Stimulated activated CD8-positive, alpha-beta memory T cell treated with anti-CD3 and anti-CD28 coated beads, Interleukin-15, amount 100 ng/mL, for 4 hours (primary cell): Measurements from ENCODE around the gene ZFAND3.
"Not testable (repeated sequence)": the region's sequence is repeated elsewhere in the genome, so short reads cannot be mapped to it uniquely, and the experiment has no call there.

ENCODE experiments used
- DNase-seq, 2 donors: peaks; one replicate each; pipeline ENCODE4 v3.0.0-alpha.2; 2020; ENCODE audit warnings: low read depth in 2 of 2

Gene ZFAND3

DNA sequence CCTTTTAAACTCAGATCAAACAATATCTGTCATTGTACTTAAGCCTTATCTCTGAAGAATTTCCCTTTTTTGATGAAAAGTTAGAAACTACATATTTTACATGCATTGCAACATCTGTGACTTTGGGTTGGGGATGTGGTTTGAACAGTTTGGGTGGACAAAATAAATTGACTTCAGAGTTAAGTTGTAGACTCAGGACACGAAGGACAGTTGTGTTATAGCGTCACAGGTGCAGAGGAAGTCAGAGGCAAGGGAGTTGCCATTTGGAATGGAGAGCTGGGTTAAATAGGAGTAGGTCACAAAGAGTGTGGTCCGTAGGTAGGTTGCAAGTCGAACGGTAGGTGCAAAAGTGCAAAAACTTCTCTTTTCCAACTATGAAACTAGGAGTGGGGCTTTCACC lies 46.0 kb downstream of the ZFAND3 start:
- no peak for DNase-seq

DNA sequence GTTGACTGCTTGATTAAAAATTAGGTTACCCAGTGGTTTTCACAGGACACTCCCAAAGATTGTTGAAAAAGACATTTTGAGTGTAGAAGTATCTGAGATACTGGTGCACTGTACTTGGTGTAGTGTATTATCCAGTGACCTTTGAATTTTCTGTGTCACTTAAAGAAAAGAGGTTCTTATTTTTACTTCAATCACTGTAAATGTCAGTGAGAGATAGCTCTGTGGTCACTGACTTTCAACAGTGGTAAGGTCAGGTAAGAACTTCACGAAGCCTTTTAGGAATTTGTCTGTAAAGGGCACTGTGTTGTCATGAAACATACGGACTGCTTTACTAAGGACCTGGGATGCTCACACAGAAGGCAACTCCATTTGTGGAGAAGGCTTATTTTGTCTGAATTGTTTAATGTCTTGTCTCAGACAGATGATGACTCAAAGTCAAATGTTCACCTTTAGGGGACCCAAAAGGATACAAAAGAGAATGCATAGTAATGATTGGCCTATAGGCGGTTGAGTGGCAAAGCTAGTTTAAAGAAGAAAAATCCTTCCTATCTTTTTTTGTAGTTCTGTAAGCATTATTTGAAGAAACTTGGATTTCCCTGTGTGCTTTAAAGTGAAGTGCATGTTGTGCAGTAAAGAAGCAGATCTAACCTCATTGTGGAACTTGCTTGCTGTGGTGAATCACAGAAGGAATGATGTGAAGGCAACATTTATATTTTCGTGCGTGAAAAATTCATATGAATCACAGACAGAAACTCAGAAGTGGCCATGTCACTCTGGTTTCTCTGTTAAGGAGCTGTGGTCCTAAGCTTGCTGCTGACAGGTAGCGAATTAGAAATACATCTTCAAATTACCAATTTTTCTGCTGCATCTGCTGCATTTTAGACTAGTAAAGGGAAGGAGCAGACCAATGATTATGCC lies 47.3 kb downstream of the ZFAND3 start:
- no peak for DNase-seq

DNA sequence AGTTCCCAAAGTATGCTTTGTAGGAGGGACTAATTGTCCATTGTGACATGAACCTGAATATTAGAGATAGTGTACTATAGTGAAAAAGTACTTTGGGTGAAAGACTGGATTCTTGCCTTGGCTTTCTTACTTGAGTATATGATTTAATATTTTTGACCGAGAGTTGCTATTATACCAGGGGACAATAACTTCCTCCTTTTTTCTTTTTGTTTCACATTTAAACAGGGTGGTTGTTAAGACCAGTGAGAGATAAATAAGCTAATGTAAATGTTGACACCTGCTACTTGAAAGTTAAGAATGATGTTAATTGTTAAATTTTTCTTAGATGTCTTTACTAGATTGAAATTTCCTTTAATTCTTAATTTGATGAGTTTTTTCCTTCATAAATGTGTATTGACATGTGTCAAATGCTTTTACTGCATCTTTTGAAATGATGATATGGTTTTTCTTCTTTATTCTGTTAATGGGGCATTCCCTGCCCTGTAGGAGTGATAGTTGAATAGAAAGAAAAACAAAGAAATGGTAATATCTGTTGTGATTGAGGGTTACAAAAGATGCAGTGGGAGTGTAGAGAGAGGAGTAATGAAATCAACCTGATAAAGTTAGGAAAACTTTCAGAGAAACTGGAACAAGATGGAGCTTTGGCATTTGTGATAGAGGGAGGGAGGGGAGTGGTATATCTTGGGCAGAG lies 48.4 kb downstream of the ZFAND3 start:
- DNase-seq, result no peak

DNA sequence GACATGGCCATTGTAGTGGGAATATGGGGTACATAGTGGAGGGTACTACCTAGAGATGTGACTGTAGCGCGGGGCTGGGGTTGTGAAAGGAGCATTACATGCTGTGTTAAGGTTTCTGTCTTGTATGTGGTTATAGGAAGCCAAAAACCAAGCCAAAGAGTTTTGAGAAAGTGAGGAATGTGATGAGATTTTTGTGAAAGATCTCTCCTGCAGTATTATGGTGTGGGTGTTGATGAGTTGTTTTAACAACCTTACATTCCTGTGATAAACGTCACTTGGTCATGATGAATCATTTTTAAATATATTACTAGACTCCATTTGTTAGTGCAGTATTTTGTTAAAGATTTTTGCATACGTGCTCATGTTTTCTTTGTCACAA lies 48.9 kb downstream of the ZFAND3 start:
- DNase-seq, result no peak

DNA sequence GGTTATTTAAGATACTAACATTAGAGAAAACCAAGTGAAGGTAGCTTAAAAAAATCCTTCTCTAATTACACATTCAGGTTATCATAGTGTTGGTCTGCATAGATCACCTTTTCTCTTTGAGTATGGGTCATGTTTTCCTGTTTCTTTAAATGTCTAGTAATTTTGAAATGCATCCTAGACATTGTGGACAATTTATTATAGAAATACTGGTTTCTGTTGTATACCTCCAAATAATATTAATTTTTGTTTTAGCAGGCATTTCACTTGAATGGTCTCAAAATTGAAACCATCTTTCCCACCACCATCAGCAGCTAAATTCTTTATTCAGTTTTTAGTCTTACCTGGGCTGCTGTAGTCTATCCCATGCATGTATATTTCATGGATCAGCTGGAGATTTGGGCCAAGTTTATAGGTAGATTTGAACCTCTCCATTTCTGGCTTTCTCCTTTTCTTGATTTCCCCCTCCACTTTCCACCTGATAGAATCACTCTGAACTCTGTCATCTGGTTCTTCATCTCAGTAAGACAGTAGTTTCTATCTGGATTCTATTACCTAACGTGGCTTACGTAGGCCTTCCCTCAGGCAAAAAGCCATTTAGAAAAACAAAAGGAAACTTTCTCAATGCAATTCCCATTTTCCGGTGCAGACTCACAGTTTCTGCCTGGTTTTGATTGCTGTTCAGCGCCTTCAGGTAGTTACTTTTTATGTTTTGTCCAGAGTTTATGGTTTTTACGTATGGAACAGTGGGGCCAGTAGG lies 52.3 kb downstream of the ZFAND3 start:
- DNase-seq, result no peak

DNA sequence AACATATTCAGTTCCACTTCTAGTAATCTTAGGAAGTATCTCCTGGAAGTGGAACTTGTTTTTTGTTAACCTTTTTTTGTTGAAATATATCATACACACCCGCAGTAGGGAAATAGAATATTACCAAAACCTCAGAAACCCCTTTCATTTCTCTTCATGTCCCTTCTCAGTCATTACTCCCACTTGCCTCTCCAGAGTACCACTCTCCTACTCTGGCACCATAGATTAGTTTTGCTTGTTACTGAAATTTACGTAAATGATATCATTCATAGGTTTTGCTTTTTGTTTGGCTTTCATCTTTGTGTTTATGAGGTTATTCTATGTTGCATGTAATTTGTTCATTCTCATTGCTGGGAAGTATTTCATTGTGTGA lies 52.8 kb downstream of the ZFAND3 start:
- DNase-seq, result no peak

DNA sequence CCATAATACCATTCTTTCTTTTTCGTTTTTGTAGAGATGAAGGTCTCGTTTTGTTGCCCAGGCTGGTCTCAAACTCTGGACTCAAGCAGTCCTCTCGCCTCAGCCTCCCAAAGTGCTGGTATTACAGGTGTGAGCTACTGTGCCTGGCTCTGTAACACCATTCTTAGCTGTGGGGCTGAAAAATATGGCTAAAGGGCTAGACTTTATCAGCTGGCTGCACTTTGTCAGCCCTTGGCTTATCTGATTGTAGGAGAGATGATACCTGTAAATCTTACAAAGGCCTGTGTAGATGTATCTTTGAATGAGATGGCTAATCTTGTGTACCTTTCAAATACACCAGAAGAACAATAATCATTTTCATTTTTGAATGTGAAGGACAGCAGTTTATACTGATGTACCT lies 55.2 kb downstream of the ZFAND3 start:
- DNase-seq, result no peak

DNA sequence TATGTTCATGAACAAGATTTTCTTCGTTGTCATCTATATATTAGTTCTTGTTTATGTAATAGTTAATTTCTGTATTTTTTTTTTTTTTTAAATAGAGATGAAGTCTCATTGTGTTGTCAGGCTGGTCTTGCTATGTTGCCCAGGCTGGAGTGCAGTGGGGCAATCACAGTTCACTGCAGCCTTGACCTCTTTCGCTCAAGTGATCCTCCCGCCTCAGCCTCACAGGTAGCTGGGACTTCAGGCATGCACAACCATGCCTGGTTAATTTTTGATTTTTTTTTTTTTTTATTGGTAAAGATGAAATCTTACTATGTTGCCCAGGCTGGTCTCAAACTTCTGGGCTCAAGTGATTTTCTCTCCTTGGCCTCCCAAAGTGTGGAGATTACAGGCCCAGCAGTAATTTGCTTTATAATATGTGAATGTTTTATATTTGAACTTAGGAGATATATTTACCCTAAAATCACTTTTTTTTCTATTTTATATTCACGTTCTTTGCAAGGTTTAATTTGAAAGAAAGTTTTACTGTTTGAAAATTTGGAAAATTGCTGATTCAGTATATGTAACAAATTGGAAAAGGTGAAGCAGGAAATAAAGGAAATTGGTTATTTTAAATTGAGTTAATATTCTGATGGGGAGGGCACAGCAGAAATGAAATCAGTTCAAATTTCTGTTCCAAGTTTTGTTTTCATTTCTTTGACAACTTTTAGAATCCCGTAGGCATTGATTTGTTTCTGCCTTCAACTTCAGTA lies 56.2 kb downstream of the ZFAND3 start:
- DNase-seq, result no peak

DNA sequence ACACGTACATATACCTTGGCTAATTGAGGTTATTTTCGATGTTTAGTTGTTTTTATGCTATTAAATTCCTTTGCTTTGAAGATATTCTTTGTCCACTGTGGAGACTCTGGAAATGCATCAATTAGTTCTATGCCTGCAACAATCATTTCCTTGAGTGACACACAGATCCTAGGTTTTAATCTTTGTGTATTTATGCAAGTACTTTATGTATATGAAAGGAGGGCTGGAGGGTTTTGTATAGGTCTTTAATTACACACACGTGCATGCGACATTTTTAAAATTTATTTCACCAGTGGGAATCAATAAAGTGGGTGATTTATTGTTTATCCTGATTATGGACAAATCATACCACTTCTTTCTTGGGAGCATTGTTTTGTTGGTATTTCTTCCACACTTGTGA lies 57.3 kb downstream of the ZFAND3 start:
- no peak for DNase-seq

DNA sequence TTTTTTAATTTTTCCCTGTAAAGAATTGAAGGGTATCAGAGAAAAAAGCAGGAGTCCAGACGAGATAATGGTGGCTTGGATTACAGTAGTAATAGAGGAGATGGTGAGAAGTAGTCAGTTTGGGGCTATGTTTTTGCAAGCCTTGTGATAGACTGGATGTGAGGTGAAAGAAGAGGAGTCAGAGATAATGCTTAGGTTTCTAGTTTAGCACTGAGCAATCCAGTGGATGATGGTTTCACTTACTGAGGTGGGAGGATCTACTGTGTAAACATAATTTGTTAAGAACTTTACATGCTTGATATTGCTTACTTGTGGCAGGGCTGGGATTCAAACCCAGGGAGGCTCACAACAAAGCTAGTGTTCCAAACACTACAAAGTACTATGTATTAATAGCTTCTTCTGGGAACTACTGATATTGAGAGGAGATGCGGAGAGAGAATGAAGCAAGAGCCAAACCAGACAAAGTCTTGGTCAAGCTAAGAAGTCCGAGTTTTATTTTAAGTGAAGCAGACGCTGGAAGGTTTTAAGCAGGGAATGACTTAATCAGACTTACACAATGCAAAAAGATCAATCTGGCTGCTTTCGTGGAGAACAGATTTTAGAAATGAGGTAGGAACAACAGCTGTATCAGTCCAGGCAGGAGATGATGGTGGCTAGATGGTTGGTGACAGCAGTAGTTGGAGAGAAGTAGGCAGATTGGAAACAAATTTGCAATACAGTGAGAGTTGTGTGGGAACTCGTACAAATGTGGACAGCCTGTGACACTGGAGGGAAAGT lies 58.0 kb downstream of the ZFAND3 start:
- no peak for DNase-seq

DNA sequence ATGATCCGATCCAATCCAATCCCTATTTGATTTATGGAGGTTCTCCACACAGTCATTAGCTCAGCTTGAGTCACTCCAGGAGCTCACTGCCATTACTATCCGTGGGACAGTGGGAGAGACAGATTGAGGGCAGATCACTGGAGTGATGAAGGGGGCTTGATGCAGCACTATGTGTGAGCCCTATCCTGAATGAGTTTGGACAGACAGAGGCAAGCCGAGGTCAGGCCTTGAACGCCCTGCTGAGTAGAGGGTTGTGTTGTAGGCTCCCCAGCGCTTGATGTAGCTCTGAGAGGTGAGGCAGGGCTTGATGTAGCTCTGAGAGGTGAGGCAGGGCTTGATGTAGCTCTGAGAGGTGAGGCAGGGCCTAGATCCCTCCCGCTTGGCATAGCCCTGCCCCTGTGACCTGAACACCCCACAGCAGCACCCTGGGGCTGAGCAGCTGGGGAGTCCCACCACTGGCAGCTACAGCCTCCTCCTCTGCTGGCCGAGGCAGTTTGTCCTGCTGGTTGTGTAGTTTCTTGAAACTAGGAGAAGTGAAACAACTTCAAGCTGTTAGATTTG lies 58.7 kb downstream of the ZFAND3 start:
- no peak for DNase-seq

DNA sequence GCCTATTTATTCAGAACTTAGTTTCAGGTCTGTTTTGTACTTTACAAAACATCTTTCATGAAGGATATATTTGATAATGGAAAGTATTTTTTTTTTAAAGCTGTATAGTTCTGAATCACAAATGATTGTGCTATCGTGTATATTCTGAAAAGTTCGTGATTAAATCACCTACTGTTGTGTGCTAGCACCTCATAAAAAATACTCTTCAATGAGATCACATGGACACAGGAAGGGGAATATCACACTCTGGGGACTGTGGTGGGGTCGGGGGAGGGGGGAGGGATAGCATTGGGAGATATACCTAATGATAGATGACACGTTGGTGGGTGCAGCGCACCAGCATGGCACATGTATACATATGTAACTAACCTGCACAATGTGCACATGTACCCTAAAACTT lies 61.1 kb downstream of the ZFAND3 start:
- DNase-seq, result not testable (repeated sequence)

DNA sequence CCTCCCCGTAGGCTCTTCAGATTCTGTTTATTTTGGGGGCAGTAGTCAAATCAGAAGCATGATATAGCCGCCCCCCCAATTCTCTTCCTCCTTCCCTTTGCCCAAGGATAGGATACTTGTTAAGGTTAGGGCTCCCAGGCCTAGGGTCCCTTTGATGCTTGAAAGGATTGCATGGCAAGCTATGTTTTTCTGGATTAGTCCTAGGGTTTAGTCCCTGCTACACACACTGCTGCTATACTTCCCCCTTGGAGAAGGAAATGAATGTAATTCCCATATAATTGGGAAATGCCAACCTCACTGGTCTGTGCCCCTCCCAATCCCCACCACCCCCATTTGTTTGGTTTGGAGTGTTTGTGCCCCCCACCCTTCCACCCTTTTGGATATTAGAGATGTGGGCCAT lies 62.8 kb downstream of the ZFAND3 start:
- no peak for DNase-seq

DNA sequence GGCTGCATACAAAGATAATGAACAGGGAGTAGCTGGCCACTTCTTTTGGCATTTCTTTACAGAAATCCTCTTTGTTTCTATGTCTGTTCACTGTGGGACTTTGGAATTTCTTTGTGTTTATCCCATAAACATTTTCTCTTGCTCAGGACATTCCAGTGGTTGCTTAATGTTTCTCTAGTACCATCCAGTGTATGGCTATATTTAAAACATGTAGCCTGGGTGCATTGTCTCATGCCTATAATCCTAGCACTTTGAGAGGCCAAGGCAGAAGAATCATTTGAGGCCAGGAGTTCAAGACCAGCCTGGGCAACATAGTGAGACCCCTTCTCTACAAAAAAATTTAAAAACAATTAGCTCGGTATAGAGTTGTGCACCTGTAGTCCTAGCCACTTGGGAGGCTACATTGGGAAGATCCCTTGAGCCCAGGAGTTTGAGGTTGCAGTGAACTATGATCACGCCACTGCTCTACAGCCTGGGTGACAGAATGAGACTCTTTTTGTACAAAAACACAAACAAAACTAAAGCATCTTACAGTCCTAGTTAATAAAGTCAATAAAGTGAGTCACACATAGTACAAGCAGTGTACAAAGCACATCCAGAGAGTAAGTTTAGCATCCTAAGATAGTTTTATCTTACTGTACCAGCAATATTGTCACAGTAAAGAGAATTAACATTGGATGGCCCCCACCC lies 63.3 kb downstream of the ZFAND3 start:
- no peak for DNase-seq

DNA sequence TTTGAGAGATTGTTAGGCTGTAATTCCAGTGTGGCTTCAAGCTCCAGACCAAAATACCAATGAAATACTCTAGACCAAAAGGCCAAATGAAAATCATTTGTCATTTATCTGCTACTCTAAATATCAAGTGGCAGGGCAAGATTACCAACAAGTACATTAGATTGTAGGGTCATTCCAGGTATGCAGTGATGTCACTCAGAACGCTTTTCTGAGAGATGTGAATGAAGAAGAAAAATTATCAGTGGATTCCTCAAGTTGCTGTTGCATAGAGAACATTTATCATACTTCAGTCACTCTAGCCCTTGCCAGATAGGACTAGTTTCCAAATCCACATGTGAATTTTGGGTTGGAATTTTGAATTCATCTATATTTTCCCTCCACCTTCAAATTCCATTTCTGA lies 65.0 kb downstream of the ZFAND3 start:
- DNase-seq, result no peak

DNA sequence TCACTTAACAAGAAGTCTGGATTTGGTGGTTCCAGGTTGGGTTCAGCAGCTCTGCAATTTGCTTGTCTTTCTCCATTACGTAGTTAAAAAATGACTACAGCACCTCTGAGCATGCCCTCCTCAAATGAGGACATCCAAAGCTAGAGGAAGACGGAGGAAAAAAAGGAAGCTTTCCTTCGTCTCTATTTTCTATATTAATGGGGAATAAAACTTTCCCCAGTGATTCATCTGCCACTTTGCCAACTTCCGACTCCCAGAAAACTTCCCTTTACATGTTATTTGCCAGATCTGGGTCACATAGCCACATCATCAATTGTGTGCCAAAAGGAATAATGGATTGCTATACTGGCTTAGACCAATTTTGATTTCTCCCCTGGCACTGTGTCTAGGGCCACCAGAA lies 69.5 kb downstream of the ZFAND3 start:
- no peak for DNase-seq

DNA sequence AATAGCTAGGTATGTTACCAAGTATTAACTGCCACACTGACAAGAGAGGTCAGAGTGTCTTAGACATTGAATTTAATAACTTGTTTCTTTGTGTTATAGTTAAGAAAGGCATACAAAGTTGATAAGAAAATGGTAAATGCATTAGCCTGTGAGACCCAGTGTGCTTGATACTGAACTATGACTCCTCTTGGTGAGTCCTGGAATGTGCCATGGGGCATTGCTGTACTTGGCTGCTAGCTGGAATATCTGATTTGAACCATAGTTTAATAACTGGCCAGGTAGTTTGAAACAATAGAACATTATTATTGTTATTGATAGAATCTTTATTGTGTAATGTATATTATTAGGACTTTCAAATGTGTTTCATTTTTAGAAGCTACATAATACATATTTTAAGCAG lies 70.0 kb downstream of the ZFAND3 start:
- no peak for DNase-seq

DNA sequence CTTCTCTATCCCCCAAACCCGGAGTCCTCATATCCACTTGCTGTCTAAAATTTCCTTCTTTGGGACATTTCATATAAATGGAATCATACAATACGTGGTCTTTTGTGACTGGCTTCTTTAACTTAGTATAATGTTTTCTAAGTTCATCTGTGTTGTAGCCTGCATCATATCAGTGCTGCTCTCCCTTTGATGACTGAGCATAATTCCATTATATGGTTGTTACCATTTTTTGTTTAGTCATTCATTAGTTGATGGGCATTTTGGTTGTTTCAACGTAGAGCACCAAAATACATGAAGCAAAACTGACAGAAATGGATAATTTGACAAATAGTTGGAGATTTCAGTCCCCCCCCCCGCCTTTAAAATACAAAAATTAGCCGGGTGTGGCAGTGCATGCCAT lies 71.5 kb downstream of the ZFAND3 start:
- no peak for DNase-seq

DNA sequence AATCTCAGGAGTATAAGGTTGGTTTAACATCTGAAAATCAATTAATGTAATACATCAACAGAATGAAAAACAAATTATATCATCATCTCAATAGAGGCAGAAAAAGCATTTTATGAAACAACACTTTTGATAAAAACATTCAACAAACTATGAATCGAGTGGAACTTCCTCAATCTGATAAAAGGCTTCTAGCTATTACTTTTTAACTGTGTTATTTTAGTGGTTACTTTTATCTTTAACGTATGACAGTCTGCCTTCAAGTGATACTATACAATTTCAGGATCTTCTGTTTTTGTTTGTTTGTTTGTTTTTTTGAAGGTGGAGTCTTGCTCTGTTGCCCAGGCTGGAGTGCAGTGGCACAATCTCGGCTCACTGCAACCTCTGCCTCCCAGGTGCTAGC lies 73.7 kb downstream of the ZFAND3 start:
- no peak for DNase-seq

DNA sequence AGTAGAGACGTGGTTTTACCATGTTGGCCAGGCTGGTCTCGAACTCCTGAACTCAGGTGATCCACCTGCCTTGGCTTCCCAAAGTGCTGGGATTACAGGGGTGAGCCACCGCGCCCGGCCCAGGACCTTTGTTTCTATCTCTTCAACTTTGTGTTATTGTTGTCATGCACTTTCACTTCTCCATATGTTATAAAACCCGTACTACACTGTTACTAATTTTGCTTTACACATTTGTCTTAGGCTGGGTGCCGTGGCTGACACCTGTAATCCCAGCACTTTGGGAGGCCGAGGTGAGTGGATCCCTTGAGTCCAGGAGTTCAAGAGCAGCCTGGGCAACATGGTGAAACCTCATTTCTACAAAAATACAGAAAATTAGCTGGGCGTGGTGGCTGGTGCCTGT lies 74.2 kb downstream of the ZFAND3 start:
- not testable (repeated sequence) for DNase-seq
